WTC11 (cell line): Measurements from ENCODE around the gene PSG6.
"Not testable (repeated sequence)": the region's sequence is repeated elsewhere in the genome, so short reads cannot be mapped to it uniquely, and the experiment has no call there.

Experiments
- CREM ChIP-seq: sonication (generic); formaldehyde crosslinking; IDR thresholded peaks from 2 replicates; pipeline ENCODE4 v1.8.1; 2022; ENCODE audit warnings: mild to moderate bottlenecking, missing genetic modification reagents, moderate library complexity
- NFE2L1 ChIP-seq: sonication (generic); formaldehyde crosslinking; IDR thresholded peaks from 2 replicates; pipeline ENCODE4 v1.8.1; 2023; ENCODE audit warnings: missing genetic modification reagents
- SMAD4 ChIP-seq: sonication (generic); formaldehyde crosslinking; IDR thresholded peaks from 2 replicates; pipeline ENCODE4 v1.8.0; 2022; ENCODE audit warnings: mild to moderate bottlenecking, missing genetic modification reagents
- SP1 ChIP-seq: sonication (generic); formaldehyde crosslinking; conservative IDR thresholded peaks from 2 replicates; pipeline ENCODE4 v1.8.1; 2022; ENCODE audit warnings: missing genetic modification reagents
- TP53 ChIP-seq: sonication (generic); formaldehyde crosslinking; IDR thresholded peaks from 2 replicates; pipeline ENCODE4 v1.8.1; 2023; ENCODE audit warnings: mild to moderate bottlenecking, missing genetic modification reagents
- TF ChIP-seq, protein P1 (sequence below): fragments of 200-600 bp; IDR thresholded peaks from 2 replicates; pipeline ENCODE4 v1.8.0; 2022; ENCODE audit warnings: antibody characterized with exemption

- TF ChIP-seq, protein P1, sequence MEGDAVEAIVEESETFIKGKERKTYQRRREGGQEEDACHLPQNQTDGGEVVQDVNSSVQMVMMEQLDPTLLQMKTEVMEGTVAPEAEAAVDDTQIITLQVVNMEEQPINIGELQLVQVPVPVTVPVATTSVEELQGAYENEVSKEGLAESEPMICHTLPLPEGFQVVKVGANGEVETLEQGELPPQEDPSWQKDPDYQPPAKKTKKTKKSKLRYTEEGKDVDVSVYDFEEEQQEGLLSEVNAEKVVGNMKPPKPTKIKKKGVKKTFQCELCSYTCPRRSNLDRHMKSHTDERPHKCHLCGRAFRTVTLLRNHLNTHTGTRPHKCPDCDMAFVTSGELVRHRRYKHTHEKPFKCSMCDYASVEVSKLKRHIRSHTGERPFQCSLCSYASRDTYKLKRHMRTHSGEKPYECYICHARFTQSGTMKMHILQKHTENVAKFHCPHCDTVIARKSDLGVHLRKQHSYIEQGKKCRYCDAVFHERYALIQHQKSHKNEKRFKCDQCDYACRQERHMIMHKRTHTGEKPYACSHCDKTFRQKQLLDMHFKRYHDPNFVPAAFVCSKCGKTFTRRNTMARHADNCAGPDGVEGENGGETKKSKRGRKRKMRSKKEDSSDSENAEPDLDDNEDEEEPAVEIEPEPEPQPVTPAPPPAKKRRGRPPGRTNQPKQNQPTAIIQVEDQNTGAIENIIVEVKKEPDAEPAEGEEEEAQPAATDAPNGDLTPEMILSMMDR = not testable (repeated sequence)
- not testable (repeated sequence) for TF ChIP-seq NFE2L1; TP53; SMAD4 (CRISPR knock-in tag); CREM (CRISPR knock-in tag); SP1 (CRISPR knock-in tag)
These were observed 43.6 kb downstream of the PSG6 start for GRCh38 chr19:42874136-42874535.
